Activated naive CD8-positive, alpha-beta T cell treated with anti-CD3 and anti-CD28 coated beads, Interleukin-2, amount 10 ng/mL, durations not matched to agents 7 days and 5 days (primary cell): ENCODE results near the gene CELF2. TPM values are rescaled to one million over a fixed set of nuclear protein-coding genes. Genes with fewer than 3 reads are reported as not detected.

Experiments used
- ATAC-seq: fragments of 150-1000 bp; cut with Tn5 transposase; one replicate; pipeline ENCODE4 v1.10.0; 2021; ENCODE audit warnings: low read depth, moderate library complexity
- POLR2A ChIA-PET: fragments of 350-600 bp; sonication (Branson Sonifier 250); formaldehyde crosslinking; loops from one replicate; lab custom pipeline; 2021; ENCODE audit warnings: antibody characterized with exemption; lab: Charles Lee
- DNase-seq: peaks from one replicate; pipeline ENCODE4 v3.0.0; 2021
- H3K27ac Mint-ChIP-seq: one replicate; pipeline ENCODE4 v1.8.0; 2022; ENCODE audit warnings: mild to moderate bottlenecking, mixed read lengths
- H3K27me3 Mint-ChIP-seq: one replicate; pipeline ENCODE4 v1.8.0; 2022; ENCODE audit warnings: mild to moderate bottlenecking, moderate library complexity, mixed read lengths
- H3K36me3 Mint-ChIP-seq: one replicate; pipeline ENCODE4 v1.8.0; 2021; ENCODE audit warnings: mild to moderate bottlenecking, mixed read lengths
- H3K4me1 Mint-ChIP-seq: one replicate; pipeline ENCODE4 v1.8.0; 2021; ENCODE audit warnings: mixed read lengths
- H3K4me3 Mint-ChIP-seq: one replicate; pipeline ENCODE4 v1.8.0; 2022; ENCODE audit warnings: mild to moderate bottlenecking, moderate library complexity, mixed read lengths
- H3K9me3 Mint-ChIP-seq: one replicate; pipeline ENCODE4 v1.8.0; 2021; ENCODE audit warnings: mixed read lengths
- total RNA-seq, 2 experiments: library from RNA; stranded (reverse); gene quantifications; one replicate each; pipeline ENCODE4 v1.2.3, GENCODE V29; 2021

The CELF2 gene
- total RNA-seq, 2 experiments from 2014 or later: 168 TPM

GRCh38 chr10:11379771-11380170 lies 362.1 kb downstream of the CELF2 start:
- DNase-seq (no peak), ATAC-seq (no peak)
- Mint-ChIP-seq H3K27ac (no peak overlapping the region), H3K4me1 (no peaks in the 10 kb centered on the region), H3K4me3 (no peak overlapping the region), H3K27me3 (peaks cover 2% of the 10 kb centered on the region), H3K36me3 (no peaks in the 10 kb centered on the region), H3K9me3 (no peaks in the 10 kb centered on the region)
- POLR2A ChIA-PET: no interaction called here

DNA sequence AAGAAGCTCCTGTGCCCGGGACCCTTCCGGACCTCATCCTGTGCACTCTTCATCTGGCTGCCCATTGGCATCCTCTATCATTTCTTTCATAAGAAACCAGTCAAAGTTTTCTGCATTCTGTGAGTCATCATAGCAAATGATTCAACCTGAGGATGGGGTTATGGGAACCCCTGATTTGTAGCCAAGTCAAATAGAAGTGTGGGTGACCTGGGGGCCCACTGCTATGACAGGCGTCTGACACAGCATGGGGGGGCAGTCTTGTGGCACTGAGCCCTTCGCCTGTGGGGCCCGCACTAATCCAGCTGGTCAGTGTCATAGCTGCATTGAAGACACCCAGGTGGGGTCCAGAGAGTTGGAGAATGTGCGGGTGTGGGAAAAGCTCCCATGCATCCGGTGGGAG lies 363.4 kb downstream of the CELF2 start:
- no peak for DNase-seq
- Mint-ChIP-seq H3K36me3 (no peaks in the 10 kb centered on the region), H3K27ac (no peak overlapping the region), H3K4me3 (no peak overlapping the region), H3K4me1 (no peaks in the 10 kb centered on the region), H3K9me3 (no peaks in the 10 kb centered on the region), H3K27me3 (no peaks in the 10 kb centered on the region)
- no peak for ATAC-seq
- POLR2A ChIA-PET: no interaction called here

- POLR2A ChIA-PET: no interaction called here
- no peaks in the 10 kb centered on the region for H3K4me1 Mint-ChIP-seq
- H3K4me3 Mint-ChIP-seq: no peak overlapping the region
- ATAC-seq (no peak), DNase-seq (no peak)
- H3K9me3 Mint-ChIP-seq: no peaks in the 10 kb centered on the region
- peaks cover 5% of the 10 kb centered on the region for H3K27me3 Mint-ChIP-seq
- no peak overlapping the region for H3K27ac Mint-ChIP-seq
- H3K36me3 Mint-ChIP-seq: no peaks in the 10 kb centered on the region
Measured at GRCh38 chr10:11381511-11381910, 363.8 kb downstream of the CELF2 start.

DNA sequence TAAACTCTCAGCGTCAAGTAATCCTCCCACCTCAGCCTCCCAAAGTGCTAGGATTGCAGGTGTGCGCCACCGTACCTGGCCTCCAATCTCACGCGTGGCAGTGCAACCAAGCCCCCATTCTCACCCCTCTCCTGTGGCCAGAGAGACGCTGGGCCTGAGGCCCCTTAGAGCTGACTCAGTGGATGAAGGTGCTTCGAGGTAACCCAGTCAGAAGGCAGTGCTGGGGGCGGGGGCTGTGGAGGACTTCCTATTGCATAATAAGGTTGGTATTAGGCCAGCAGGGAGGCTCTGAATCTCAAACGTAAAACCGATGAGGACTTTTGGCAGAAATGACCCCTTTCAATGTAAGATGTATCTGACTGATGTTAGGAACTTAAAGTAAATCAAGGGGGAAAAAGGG lies 364.5 kb downstream of the CELF2 start:
- H3K4me3 Mint-ChIP-seq: no peak overlapping the region
- DNase-seq (no peak), ATAC-seq (no peak)
- POLR2A ChIA-PET: no interaction called here
- no peaks in the 10 kb centered on the region for H3K4me1 Mint-ChIP-seq
- peaks cover 5% of the 10 kb centered on the region for H3K27me3 Mint-ChIP-seq
- H3K27ac Mint-ChIP-seq: no peak overlapping the region
- H3K36me3 Mint-ChIP-seq: no peaks in the 10 kb centered on the region
- H3K9me3 Mint-ChIP-seq: no peaks in the 10 kb centered on the region

DNA sequence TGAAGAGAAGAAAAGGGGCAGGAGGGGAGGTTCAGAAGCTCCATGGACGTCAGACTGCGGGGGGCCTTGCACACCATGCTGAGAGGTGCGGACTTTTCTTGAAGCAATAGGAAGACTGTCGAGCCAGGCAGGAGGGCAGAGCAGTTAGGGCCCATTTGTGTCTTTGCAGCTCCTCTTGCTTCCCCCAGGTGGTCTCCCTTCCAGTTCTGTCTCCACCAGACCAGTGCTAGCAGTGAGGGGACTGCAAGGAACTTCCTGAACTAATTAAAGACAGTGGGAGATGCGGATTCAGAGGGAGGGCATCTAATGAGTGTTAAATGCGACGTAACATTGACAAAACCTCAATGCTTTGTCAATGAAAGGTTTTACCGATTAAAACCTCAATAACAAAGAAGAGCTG lies 368.4 kb downstream of the CELF2 start:
- DNase-seq: no peak
- Mint-ChIP-seq H3K4me1 (no peaks in the 10 kb centered on the region), H3K27me3 (peaks cover 5% of the 10 kb centered on the region), H3K4me3 (no peak overlapping the region), H3K9me3 (no peaks in the 10 kb centered on the region), H3K27ac (no peak overlapping the region), H3K36me3 (no peaks in the 10 kb centered on the region)
- POLR2A ChIA-PET: no interaction called here
- no peak for ATAC-seq
